GM12878 (cell line): ENCODE data around the gene SARDH. TPM values are rescaled to one million over a fixed set of nuclear protein-coding genes. Genes with fewer than 3 reads are reported as not detected.

Source experiments
- ATAC-seq: fragments of 200-7000 bp; cut with Tn5 transposase; 3 replicates; pipeline ENCODE4 v1.9.1; 2020; ENCODE audit warnings: mild to moderate bottlenecking, moderate library complexity
- BruUV-seq: library from RNA; stranded (reverse); fragments of 400-500 nt; replicated peaks from 2 replicates; lab custom pipeline; 2021; lab: Mats Ljungman, UMichigan
- CTCF ChIA-PET: fragments of 300-600 bp; sonication (Branson Sonifier 250); formaldehyde crosslinking; extraction: SDS; loops from one replicate; lab custom pipeline; 2021; ENCODE audit warnings: inconsistent platforms; lab: Yijun Ruan, JAX
- POLR2A ChIA-PET: fragments of 350-600 bp; formaldehyde crosslinking; extraction: SDS; loops from one replicate; lab custom pipeline; 2021; ENCODE audit warnings: inconsistent platforms; lab: Charles Lee
- RAD21 ChIA-PET: fragments of 300-600 bp; sonication (Branson Sonifier 250); formaldehyde crosslinking; loops from one replicate; lab custom pipeline; 2023; ENCODE audit warnings: antibody characterized with exemption; ENCODE audit not compliant: unreplicated experiment; lab: Charles Lee
- SMC1A ChIA-PET: fragments of 300-600 bp; sonication (Branson Sonifier 250); formaldehyde crosslinking; loops from one replicate; lab custom pipeline; 2023; ENCODE audit not compliant: unreplicated experiment, uncharacterized antibody; lab: Charles Lee
- DNase-seq: peaks from one replicate; pipeline ENCODE4 v3.0.0-alpha.2; 2011; ENCODE audit warnings: low read depth, low spot score
- FAIRE-seq: peaks from 3 replicates; lab custom pipeline; 2011; peaks lifted over from hg19 to GRCh38; lab: Jason Lieb, UNC
- H2AFZ ChIP-seq: 2 replicates; pipeline ENCODE4 v1.6.0; 2011; ENCODE audit warnings: low read depth, low read length, control low read depth; ENCODE audit not compliant: control insufficient read depth
- H3K27ac ChIP-seq: 2 replicates; pipeline ENCODE4 v1.5.1; 2011; ENCODE audit warnings: control low read depth; ENCODE audit not compliant: control insufficient read depth, insufficient read depth
- H3K27me3 ChIP-seq, 2 experiments: replicated peaks in 1 of 2; 2 replicates each; pipeline versions ENCODE4 v1.6.0 to v1.6.1; 2011; ENCODE audit warnings: low read length in 1 of 2; ENCODE audit not compliant: control insufficient read depth in 2 of 2, insufficient read depth in 2 of 2
- H3K36me3 ChIP-seq, 2 experiments: 2 replicates each; pipeline ENCODE4 v1.5.1; 2011; ENCODE audit warnings: low read length in 1 of 2; ENCODE audit not compliant: control insufficient read depth in 2 of 2, insufficient read depth in 2 of 2
- H3K4me1 ChIP-seq: 2 replicates; pipeline ENCODE4 v1.6.1; 2011; ENCODE audit warnings: mild to moderate bottlenecking, low read length, moderate library complexity, mixed read lengths; ENCODE audit not compliant: control insufficient read depth, insufficient read depth
- H3K4me2 ChIP-seq: 2 replicates; pipeline ENCODE4 v1.6.0; 2011; ENCODE audit warnings: control low read depth; ENCODE audit not compliant: control insufficient read depth, insufficient read depth
- H3K4me3 ChIP-seq: fragments of 200-600 bp; sonication (generic); 2 replicates; pipeline ENCODE4 v1.5.1; 2016
- H3K79me2 ChIP-seq: 2 replicates; pipeline ENCODE4 v1.6.0; 2011; ENCODE audit warnings: low read length; ENCODE audit not compliant: control insufficient read depth, insufficient read depth
- H3K9ac ChIP-seq: 2 replicates; pipeline ENCODE4 v1.8.0; 2011; ENCODE audit warnings: low read length, control low read depth, mixed read lengths; ENCODE audit not compliant: control insufficient read depth, insufficient read depth
- H3K9me3 ChIP-seq: replicated peaks from 3 replicates; pipeline ENCODE4 v1.5.1; 2011; ENCODE audit warnings: mild to moderate bottlenecking, low read length; ENCODE audit not compliant: control insufficient read depth, insufficient read depth
- H4K20me1 ChIP-seq: 2 replicates; pipeline ENCODE4 v1.6.0; 2011; ENCODE audit not compliant: control insufficient read depth, insufficient read depth
- ASH2L ChIP-seq: fragments of 300-600, 200-600 bp; sonication (generic); IDR thresholded peaks from 2 replicates; pipeline ENCODE4 v1.6.1; 2017; ENCODE audit warnings: low read depth, mild to moderate bottlenecking, borderline replicate concordance
- E2F8 ChIP-seq: fragments of 450-650 bp; IDR thresholded peaks from 2 replicates; pipeline ENCODE4 v1.6.1; 2018; ENCODE audit warnings: mild to moderate bottlenecking, low read depth, moderate library complexity; ENCODE audit not compliant: partially characterized antibody
- EED ChIP-seq: sonication (generic); IDR thresholded peaks from 2 replicates; pipeline ENCODE4 v1.6.1; 2016; ENCODE audit warnings: antibody characterized with exemption, low read depth
- HDAC2 ChIP-seq: fragments of 200-600 bp; sonication (generic); IDR thresholded peaks from 2 replicates; pipeline ENCODE4 v1.6.1; 2017
- HDGF ChIP-seq: fragments of 450-650 bp; IDR thresholded peaks from 2 replicates; pipeline ENCODE4 v1.6.1; 2016; ENCODE audit warnings: antibody characterized with exemption
- MAX ChIP-seq: IDR thresholded peaks from 2 replicates; pipeline ENCODE4 v1.6.1; 2012; ENCODE audit warnings: low read depth, low read length, improper control_type of control experiment
- MTA2 ChIP-seq: fragments of 450-650 bp; IDR thresholded peaks from 2 replicates; pipeline ENCODE4 v1.6.1; 2016; ENCODE audit warnings: low read depth, mild to moderate bottlenecking, moderate library complexity
- MYB ChIP-seq: fragments of 150-350 bp; IDR thresholded peaks from 2 replicates; pipeline ENCODE4 v1.6.1; 2014; ENCODE audit warnings: mild to moderate bottlenecking, low read depth, low read length, borderline replicate concordance
- NFXL1 ChIP-seq: fragments of 450-650 bp; IDR thresholded peaks from 2 replicates; pipeline ENCODE4 v1.6.1; 2017; ENCODE audit warnings: antibody characterized with exemption, mild to moderate bottlenecking, borderline replicate concordance
- SPI1 ChIP-seq: IDR thresholded peaks from 2 replicates; pipeline ENCODE4 v1.6.1; 2011; ENCODE audit warnings: low read depth, mild to moderate bottlenecking, low read length, moderate library complexity, borderline replicate concordance; ENCODE audit not compliant: insufficient read depth
- TCF7 ChIP-seq: IDR thresholded peaks from 2 replicates; pipeline ENCODE4 v1.6.1; 2014; ENCODE audit warnings: antibody characterized with exemption, borderline replicate concordance
- ZBED1 ChIP-seq: IDR thresholded peaks from 2 replicates; pipeline ENCODE4 v1.6.1; 2016; ENCODE audit warnings: borderline replicate concordance
- ZBTB4 ChIP-seq: fragments of 450-650 bp; formaldehyde crosslinking; IDR thresholded peaks from 2 replicates; pipeline ENCODE4 v1.4.0; 2022; ENCODE audit warnings: mild to moderate bottlenecking, moderate library complexity
- ZZZ3 ChIP-seq: IDR thresholded peaks from 2 replicates; pipeline ENCODE4 v1.6.1; 2011; ENCODE audit warnings: low read depth; ENCODE audit not compliant: control insufficient read depth, insufficient read length
- WGBS: methylation state at CpG from one replicate; pipeline ENCODE4 v1.1.6; 2016; ENCODE audit warnings: low lambda C conversion rate; ENCODE audit not compliant: insufficient replicate concordance, insufficient coverage; ENCODE audit errors: missing lambda C conversion rate; 5-methylcytosine and 5-hydroxymethylcytosine counted together
- in situ Hi-C: fragments of 300-500 bp; cut with MboI; formaldehyde crosslinking; loops from 9 replicates; pipeline ENCODE4 v1.14.3; 2018; ENCODE audit warnings: mixed read lengths
- intact Hi-C: fragments of 100-400 bp; cut with micrococcal nuclease; formaldehyde crosslinking; loops from one replicate; pipeline ENCODE4 v1.14.2; 2022; ENCODE audit not compliant: unreplicated experiment
- polyA plus RNA-seq, 11 experiments: library from polyadenylated mRNA; depleted of rRNA in 4 of 11; unstranded in 6 of 11; stranded (reverse) in 5 of 11; fragments of >200 nt; fragmentation: Nextera tagmentation in 4 of 11; fragmentation: Illumina TruSeq in 1 of 11; extraction: Ambion mirVana in 4 of 11; extraction: Trizol in 1 of 11; gene quantifications; 1 replicate in 1 of 11; 2 replicates in 10 of 11; pipeline versions ENCODE4 v1.2.1 to v1.2.3, GENCODE V29; 2011 to 2016; ENCODE audit warnings: inconsistent platforms in 2 of 11, missing spikeins in 2 of 11, low read depth in 1 of 11
- total RNA-seq, 4 experiments: library from RNA; depleted of rRNA in 3 of 4; stranded (reverse); fragments of >200 nt in 3 of 4; fragmentation: Illumina TruSeq in 1 of 4; extraction: Trizol in 1 of 4; gene quantifications; 2 replicates each; pipeline versions ENCODE4 v1.2.1 to v1.2.3, GENCODE V29; 2013 to 2021

The SARDH gene
- total and polyA plus RNA-seq, 10 of the 15 experiments (the other 5 are each of a cell fraction or from before 2014, with no cell fraction given) = 0.03 to 0.15 (median 0.10) TPM; not detected in 6

- DNase-seq = no peak
- Histone ChIP-seq H4K20me1 (no peaks in the 10 kb centered on the region), H3K4me3 (no peak overlapping the region), H3K4me2 (peak overlapping the region; percentile 58; the same call in 1 of the 2 replicates)
- CTCF ChIA-PET = interaction anchor here (2.5 kb wide), 1 partner anchor 208 kb away, joined by 18 read pairs; no protein-coding TSS in a partner anchor
- TF ChIP-seq HDGF (peak; percentile 28; the same call in 1 of the 2 replicates), NFXL1 (no peak), SPI1 (0 out of 2 replicates have a peak, but pooled peaks have one; percentile 33), MAX (no peak), EED (no peak), MYB (no peak), ZBED1 (no peak), ASH2L (no peak), HDAC2 (no peak), ZBTB4 (CRISPR knock-in tag) (no peak), ZZZ3 (no peak), TCF7 (no peak), E2F8 (no peak), MTA2 (no peak)
- TF ChIP-seq, all 136 proteins: peak for 2
- H2AFZ ChIP-seq = no peak overlapping the region
- H3K36me3 ChIP-seq = peaks cover 10 to 18% of the 10 kb centered on the region in 2 experiments; a peak in 3 of 4 replicates
- SMC1A ChIA-PET = interaction anchor here (0.6 kb wide), 1 partner anchor 51 kb away, joined by 3 read pairs; no protein-coding TSS in a partner anchor
- H3K27me3 ChIP-seq = no peaks in the 10 kb centered on the region
- H3K9ac ChIP-seq = peak overlapping the region; percentile 49; the same call in 1 of the 2 replicates
- peaks cover 38% of the 10 kb centered on the region for H3K4me1 ChIP-seq
- no peak for ATAC-seq
- POLR2A ChIA-PET = no interaction called here
- 88% methylated on average over 16 of the region's 16 CpGs for WGBS
- RAD21 ChIA-PET = interaction anchor here (3.0 kb wide), 1 partner anchor 208 kb away, joined by 32 read pairs; no protein-coding TSS in a partner anchor
- FAIRE-seq = peak; percentile 66
- no peaks in the 10 kb centered on the region for H3K9me3 ChIP-seq
- H3K27ac ChIP-seq = peak overlapping the region; percentile 96
- intact Hi-C loops = no loop called here
- in situ Hi-C loops = loop anchor here (5.0 kb wide), 1 partner anchor 206 kb away; the partner anchor contains the start of gene VAV2
- no TSS peak for BruUV-seq
- H3K79me2 ChIP-seq = no peaks in the 10 kb centered on the region; the same call in 1 of the 2 replicates
Observed at GRCh38 chr9:133785753-133786370, 47.7 kb upstream of the SARDH start.
